ENCODE measurements around the gene ROCK1. TPM values are rescaled to one million over a fixed set of nuclear protein-coding genes. Genes with fewer than 3 reads are reported as not detected.

The ROCK1 gene
- total RNA-seq, 2 experiments from 2014 or later: 63.7 to 69.4 TPM

- H3K4me1 Mint-ChIP-seq (ENCODE audit: low read depth): peaks cover 6% of the 10 kb centered on the region
- ATAC-seq (peak; percentile 73), DNase-seq (no peak)
- CTCF ChIA-PET: interaction anchor here (0.9 to 1.5 kb wide), 2 partner anchors 10 to 11 kb away, joined by 3 to 6 read pairs; partner anchors contain the start of gene ROCK1
- POLR2A ChIA-PET: interaction anchor here (1.2 to 1.7 kb wide), 2 partner anchors 12 kb away, joined by 5 to 7 read pairs; partner anchors contain the start of gene ROCK1
- H3K27ac Mint-ChIP-seq: peak overlapping the region; percentile 62
- H3K9me3 Mint-ChIP-seq (ENCODE audit: insufficient read depth): no peaks in the 10 kb centered on the region
- H3K27me3 Mint-ChIP-seq (ENCODE audit: low read depth): no peaks in the 10 kb centered on the region
- no peak overlapping the region for H3K4me3 Mint-ChIP-seq
- no peaks in the 10 kb centered on the region for H3K36me3 Mint-ChIP-seq (ENCODE audit: low read depth)
These were observed 11.8 kb upstream of the ROCK1 start for GRCh38 chr18:21123290-21123926.

GRCh38 chr18:21118806-21119205 lies 7.2 kb upstream of the ROCK1 start:
- ChIA-PET POLR2A (no interaction called here), CTCF (no interaction called here)
- Mint-ChIP-seq H3K4me3 (no peak overlapping the region), H3K36me3 (ENCODE audit: low read depth) (no peaks in the 10 kb centered on the region), H3K9me3 (ENCODE audit: insufficient read depth) (no peaks in the 10 kb centered on the region), H3K27ac (no peak overlapping the region), H3K27me3 (ENCODE audit: low read depth) (peaks cover 12% of the 10 kb centered on the region), H3K4me1 (ENCODE audit: low read depth) (peaks cover 6% of the 10 kb centered on the region)
- DNase-seq (no peak), ATAC-seq (no peak)

GRCh38 chr18:21117409-21118131 lies 6.0 kb upstream of the ROCK1 start:
- no peaks in the 10 kb centered on the region for H3K9me3 Mint-ChIP-seq (ENCODE audit: insufficient read depth)
- ATAC-seq (no peak), DNase-seq (no peak)
- no peaks in the 10 kb centered on the region for H3K36me3 Mint-ChIP-seq (ENCODE audit: low read depth)
- ChIA-PET POLR2A (no interaction called here), CTCF (interaction anchor here (1.1 to 1.3 kb wide), 3 partner anchors 9 to 68 kb away, joined by 3 to 5 read pairs (median 3); no protein-coding TSS in a partner anchor)
- peaks cover 12% of the 10 kb centered on the region for H3K27me3 Mint-ChIP-seq (ENCODE audit: low read depth)
- H3K4me1 Mint-ChIP-seq (ENCODE audit: low read depth): peaks cover 2% of the 10 kb centered on the region
- no peak overlapping the region for H3K27ac Mint-ChIP-seq
- no peak overlapping the region for H3K4me3 Mint-ChIP-seq

GRCh38 chr18:21115519-21116411 lies 4.2 kb upstream of the ROCK1 start:
- ChIA-PET POLR2A (no interaction called here), CTCF (interaction anchor here (1.1 to 2.0 kb wide), 2 partner anchors 18 to 485 kb away, joined by 3 to 4 read pairs; no protein-coding TSS in a partner anchor)
- H3K36me3 Mint-ChIP-seq (ENCODE audit: low read depth): peaks cover under 1% of the 10 kb centered on the region
- H3K4me3 Mint-ChIP-seq: no peak overlapping the region
- H3K27ac Mint-ChIP-seq: no peak overlapping the region
- H3K4me1 Mint-ChIP-seq (ENCODE audit: low read depth): peaks cover 6% of the 10 kb centered on the region
- ATAC-seq: no peak
- H3K27me3 Mint-ChIP-seq (ENCODE audit: low read depth): peaks cover 12% of the 10 kb centered on the region
- no peak for DNase-seq
- no peaks in the 10 kb centered on the region for H3K9me3 Mint-ChIP-seq (ENCODE audit: insufficient read depth)

DNA sequence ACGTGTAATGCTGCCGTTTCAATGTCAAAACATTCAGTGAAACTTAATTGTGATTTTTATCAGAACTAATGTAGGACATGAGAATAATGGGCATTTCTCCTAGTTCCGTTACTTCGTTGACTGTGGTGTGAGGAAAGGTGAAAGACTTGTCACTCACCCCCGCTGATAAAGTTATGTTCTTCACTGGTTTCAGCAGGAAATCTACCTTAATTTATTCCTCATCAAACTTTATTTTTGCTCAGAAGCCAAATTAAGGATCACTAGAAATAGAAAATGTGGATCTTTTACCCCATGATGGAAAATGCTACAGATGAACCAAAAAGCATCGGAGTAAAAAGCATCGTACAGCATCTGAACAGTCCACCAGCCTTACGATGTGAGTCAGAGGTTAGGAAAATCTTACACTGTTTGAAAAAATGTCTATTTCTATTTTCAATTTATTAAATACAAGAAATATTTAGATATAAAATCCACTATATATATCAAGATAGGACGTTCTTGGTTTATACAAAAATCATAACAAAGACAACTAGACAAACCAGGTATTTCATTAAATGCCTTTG lies 1.0 kb upstream of the ROCK1 start:
- H3K27me3 Mint-ChIP-seq (ENCODE audit: low read depth): peaks cover 5% of the 10 kb centered on the region
- peaks cover 6% of the 10 kb centered on the region for H3K4me1 Mint-ChIP-seq (ENCODE audit: low read depth)
- H3K9me3 Mint-ChIP-seq (ENCODE audit: insufficient read depth): no peaks in the 10 kb centered on the region
- POLR2A ChIA-PET: interaction anchor here (0.7 to 1.9 kb wide), 5 partner anchors 10 to 487 kb away, joined by 3 to 7 read pairs (median 5); partner anchors contain the start of gene ESCO1
- no peak overlapping the region for H3K4me3 Mint-ChIP-seq
- peak overlapping the region; percentile 20 for H3K27ac Mint-ChIP-seq
- no peak for ATAC-seq
- peaks cover 7% of the 10 kb centered on the region for H3K36me3 Mint-ChIP-seq (ENCODE audit: low read depth)
- DNase-seq: no peak
- CTCF ChIA-PET: interaction anchor here (1.1 to 1.6 kb wide), 3 partner anchors 10 to 79 kb away, joined by 3 to 6 read pairs (median 4); no protein-coding TSS in a partner anchor

- Mint-ChIP-seq H3K36me3 (ENCODE audit: low read depth) (peaks cover 12% of the 10 kb centered on the region), H3K27me3 (ENCODE audit: low read depth) (no peaks in the 10 kb centered on the region), H3K9me3 (ENCODE audit: insufficient read depth) (no peaks in the 10 kb centered on the region), H3K4me1 (ENCODE audit: low read depth) (peaks cover 6% of the 10 kb centered on the region), H3K4me3 (no peak overlapping the region), H3K27ac (peak overlapping the region; percentile 93)
- ATAC-seq (no peak), DNase-seq (no peak)
- POLR2A ChIA-PET: interaction anchor here (0.7 to 1.9 kb wide), 9 partner anchors 10 to 488 kb away, joined by 3 to 7 read pairs (median 3); partner anchors contain the start of gene ESCO1
- CTCF ChIA-PET: interaction anchor here (1.0 to 1.6 kb wide), 3 partner anchors 11 to 79 kb away, joined by 4 to 6 read pairs (median 4); no protein-coding TSS in a partner anchor
These were observed 494 bp upstream of the ROCK1 start for GRCh38 chr18:21112140-21112473.

GRCh38 chr18:21110713-21111345 lies 784 bp downstream of the ROCK1 start:
- Mint-ChIP-seq H3K27ac (peak overlapping the region; percentile 93), H3K4me3 (no peak overlapping the region), H3K27me3 (ENCODE audit: low read depth) (no peaks in the 10 kb centered on the region), H3K4me1 (ENCODE audit: low read depth) (peaks cover 6% of the 10 kb centered on the region), H3K36me3 (ENCODE audit: low read depth) (peaks cover 18% of the 10 kb centered on the region), H3K9me3 (ENCODE audit: insufficient read depth) (no peaks in the 10 kb centered on the region)
- ChIA-PET CTCF (interaction anchor here (1.6 kb wide), 1 partner anchor 12 kb away, joined by 6 read pairs; no protein-coding TSS in a partner anchor), POLR2A (interaction anchor here (0.9 to 1.9 kb wide), 4 partner anchors 12 to 133 kb away, joined by 3 to 7 read pairs (median 3); no protein-coding TSS in a partner anchor)
- peak; percentile 45 for ATAC-seq
- peak; percentile 84 for DNase-seq

DNA sequence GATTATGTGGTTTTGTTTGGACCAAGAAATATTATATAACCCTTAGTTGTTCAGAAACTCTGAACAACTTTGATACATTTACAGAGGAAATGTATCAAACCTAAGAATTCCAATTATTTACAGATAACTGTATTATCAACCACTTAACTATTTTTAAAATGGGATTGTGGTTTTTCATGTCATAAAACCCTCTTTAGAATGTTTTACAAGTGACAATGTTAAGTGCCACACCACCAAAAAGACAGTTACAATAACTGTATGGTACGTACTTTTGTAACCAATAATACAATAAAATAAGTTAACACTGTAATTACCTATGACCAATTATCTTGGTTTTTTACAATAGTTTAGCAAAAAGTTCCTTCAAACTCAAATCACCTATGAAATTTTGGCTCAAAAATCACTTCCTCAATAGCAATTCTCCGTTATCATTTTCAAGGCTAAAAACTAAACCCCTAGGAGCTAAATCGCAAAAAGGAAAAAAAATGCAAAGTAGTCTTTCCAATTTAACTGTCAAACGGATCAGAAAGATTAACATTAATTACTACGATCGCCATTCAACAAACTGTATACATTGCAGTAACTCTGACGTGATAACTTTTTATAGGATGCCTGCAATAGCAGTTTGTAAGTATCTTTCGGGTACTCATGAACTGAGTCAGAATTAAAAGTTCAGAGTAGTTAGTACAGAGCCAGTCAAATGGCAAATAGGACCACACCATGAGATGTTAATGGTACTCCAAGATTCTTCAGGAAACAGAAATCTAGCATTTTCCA lies 1.5 kb downstream of the ROCK1 start:
- ChIA-PET POLR2A (no interaction called here), CTCF (no interaction called here)
- H3K4me1 Mint-ChIP-seq (ENCODE audit: low read depth): peaks cover 6% of the 10 kb centered on the region
- H3K27me3 Mint-ChIP-seq (ENCODE audit: low read depth): no peaks in the 10 kb centered on the region
- ATAC-seq (no peak), DNase-seq (no peak)
- peak overlapping the region; percentile 93 for H3K27ac Mint-ChIP-seq
- H3K9me3 Mint-ChIP-seq (ENCODE audit: insufficient read depth): no peaks in the 10 kb centered on the region
- no peak overlapping the region for H3K4me3 Mint-ChIP-seq
- H3K36me3 Mint-ChIP-seq (ENCODE audit: low read depth): peaks cover 21% of the 10 kb centered on the region

DNA sequence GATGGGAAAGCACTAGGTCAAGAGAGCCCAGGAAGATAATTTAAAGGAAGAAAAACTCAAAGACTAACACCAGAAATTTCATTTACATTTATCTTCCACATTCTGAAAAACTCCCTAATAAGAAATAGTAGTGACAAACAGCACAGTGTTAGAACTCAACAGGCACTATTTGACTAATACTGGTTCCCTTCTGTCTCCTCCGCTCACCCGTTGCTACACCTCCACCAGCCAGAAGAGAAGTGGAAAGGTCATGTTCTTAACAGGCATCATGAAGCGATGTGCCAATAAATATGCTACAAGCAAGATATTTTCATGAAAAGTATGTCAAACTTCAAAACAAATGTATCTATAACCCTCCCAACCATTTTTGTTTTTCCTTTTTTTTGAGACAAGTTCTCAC lies 5.7 kb downstream of the ROCK1 start:
- POLR2A ChIA-PET: no interaction called here
- Mint-ChIP-seq H3K27me3 (ENCODE audit: low read depth) (no peaks in the 10 kb centered on the region), H3K4me1 (ENCODE audit: low read depth) (peaks cover 15% of the 10 kb centered on the region), H3K4me3 (no peak overlapping the region), H3K9me3 (ENCODE audit: insufficient read depth) (no peaks in the 10 kb centered on the region), H3K27ac (no peak overlapping the region), H3K36me3 (ENCODE audit: low read depth) (peaks cover 30% of the 10 kb centered on the region)
- no peak for DNase-seq
- CTCF ChIA-PET: no interaction called here
- ATAC-seq: no peak

- Mint-ChIP-seq H3K4me3 (no peak overlapping the region), H3K27me3 (ENCODE audit: low read depth) (no peaks in the 10 kb centered on the region), H3K36me3 (ENCODE audit: low read depth) (peaks cover 25% of the 10 kb centered on the region), H3K27ac (no peak overlapping the region), H3K9me3 (ENCODE audit: insufficient read depth) (no peaks in the 10 kb centered on the region), H3K4me1 (ENCODE audit: low read depth) (peaks cover 42% of the 10 kb centered on the region)
- DNase-seq (no peak), ATAC-seq (no peak)
- CTCF ChIA-PET: no interaction called here
- POLR2A ChIA-PET: no interaction called here
These were observed 10.4 kb downstream of the ROCK1 start for GRCh38 chr18:21101172-21101571.
